NOMO-1 (cell line): ENCODE measurements around the gene MAGI1.

ENCODE experiments used
- DNase-seq, 2 experiments: peaks; one replicate each; lab custom pipeline; 2025; ENCODE audit not compliant: unreplicated experiment in 2 of 2; lab: John Stamatoyannopoulos, UW

Gene MAGI1

DNA sequence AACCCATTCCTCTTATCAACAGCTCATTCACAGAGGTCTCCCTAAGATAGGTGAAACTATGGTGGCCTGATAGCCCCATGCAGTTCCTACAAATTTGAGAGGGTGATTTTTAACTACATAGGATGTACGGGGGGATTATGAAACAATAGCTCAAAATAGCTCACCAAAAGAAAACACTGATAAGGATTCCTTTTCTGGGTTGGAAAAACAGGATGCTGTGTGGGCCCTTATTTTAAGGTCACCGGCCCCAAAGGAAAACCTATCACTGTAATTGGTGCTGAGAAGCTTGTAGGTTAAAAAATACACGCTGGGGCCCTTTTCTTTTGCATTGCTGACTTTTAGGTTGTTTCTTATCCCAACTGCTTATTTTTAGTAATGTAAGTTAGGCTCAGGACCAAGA is 627.4 kb downstream of the MAGI1 start:
- no peak for DNase-seq

DNA sequence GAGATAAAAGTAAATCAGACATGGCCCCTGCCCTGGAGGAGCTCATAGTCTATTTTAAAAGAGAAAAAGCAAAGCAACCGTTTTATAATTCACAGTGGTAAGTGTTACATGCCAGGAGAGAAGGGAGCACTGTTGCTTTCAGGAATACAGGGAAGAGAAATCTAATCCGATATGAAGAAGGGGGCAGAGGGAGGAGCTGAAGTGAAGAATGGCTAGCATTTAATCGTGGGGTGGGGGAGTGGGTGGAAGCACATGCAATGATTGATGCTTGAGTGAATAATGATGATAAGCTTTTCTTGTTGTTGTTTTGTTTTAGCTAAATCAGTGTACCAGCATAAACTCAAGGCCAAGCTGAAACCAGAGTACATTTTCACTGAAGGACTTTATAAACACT is 629.5 kb downstream of the MAGI1 start:
- DNase-seq = no peak

DNA sequence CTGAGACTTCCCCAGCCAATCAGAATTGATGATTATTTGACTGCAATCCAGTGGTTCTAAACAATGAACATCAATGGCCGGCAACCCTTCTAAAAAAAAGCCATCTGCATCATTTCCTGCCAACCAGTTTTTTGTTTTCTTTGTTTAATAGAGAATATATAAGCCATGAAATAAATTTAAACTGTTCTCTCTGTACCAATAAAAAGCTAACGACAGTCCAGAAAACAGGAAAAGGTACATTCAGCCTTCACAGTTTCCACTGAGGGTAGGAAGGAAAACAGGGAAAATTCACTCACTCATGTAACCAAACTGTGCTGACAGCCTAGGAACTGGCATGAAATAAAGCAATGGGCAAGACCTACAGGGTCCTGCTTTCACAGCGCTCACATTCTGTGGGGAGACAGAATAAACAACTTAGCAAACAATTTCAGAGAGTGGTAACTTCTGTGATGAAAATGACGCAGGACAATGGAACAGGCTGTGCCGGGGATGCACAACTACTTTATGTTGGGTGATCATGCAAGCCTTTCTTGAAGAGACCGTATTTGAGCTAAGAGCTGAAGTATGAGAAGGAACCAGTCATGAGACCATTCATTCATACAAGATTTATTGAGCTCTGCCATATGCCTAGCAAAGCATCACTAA is 630.1 kb downstream of the MAGI1 start:
- no peak for DNase-seq

DNA sequence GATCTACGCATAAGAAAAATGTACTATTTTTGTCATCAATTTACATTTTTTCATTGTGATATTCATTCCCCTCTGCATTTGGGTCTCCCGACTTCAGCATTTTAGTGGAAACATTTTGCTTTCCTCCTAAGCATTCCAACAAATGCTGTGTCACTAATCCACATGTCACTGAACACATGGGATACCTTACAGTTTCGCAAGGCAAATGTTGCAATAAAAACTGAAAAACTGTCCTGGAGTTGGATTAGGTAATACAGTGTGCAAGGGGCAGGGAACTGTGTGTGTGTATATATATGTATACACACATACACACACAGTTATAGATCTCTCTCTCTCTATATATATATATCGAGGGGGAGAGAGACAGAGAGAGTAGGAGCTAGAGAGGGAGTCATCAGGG is 632.2 kb downstream of the MAGI1 start:
- DNase-seq = peak; percentile 44 to 67

DNA sequence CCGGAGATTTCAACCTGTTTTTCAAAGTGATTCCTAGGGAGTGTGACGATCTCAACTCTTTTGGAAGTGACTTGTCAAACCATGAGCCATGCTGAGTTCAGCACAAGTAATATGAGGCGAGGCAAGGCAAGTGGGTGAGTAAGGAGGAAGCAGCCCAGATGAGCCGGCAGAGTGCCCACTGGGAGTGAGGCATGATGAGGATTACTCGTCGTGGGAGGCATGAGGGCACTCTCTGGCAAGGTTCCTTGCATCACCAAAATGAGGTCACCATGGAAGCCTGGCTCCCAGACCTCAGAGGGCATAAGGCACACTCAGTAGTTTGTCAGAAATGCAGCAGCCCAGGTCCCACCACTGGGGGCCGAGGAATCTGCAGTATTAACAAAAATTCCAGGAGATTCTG is 636.1 kb downstream of the MAGI1 start:
- DNase-seq = no peak

DNA sequence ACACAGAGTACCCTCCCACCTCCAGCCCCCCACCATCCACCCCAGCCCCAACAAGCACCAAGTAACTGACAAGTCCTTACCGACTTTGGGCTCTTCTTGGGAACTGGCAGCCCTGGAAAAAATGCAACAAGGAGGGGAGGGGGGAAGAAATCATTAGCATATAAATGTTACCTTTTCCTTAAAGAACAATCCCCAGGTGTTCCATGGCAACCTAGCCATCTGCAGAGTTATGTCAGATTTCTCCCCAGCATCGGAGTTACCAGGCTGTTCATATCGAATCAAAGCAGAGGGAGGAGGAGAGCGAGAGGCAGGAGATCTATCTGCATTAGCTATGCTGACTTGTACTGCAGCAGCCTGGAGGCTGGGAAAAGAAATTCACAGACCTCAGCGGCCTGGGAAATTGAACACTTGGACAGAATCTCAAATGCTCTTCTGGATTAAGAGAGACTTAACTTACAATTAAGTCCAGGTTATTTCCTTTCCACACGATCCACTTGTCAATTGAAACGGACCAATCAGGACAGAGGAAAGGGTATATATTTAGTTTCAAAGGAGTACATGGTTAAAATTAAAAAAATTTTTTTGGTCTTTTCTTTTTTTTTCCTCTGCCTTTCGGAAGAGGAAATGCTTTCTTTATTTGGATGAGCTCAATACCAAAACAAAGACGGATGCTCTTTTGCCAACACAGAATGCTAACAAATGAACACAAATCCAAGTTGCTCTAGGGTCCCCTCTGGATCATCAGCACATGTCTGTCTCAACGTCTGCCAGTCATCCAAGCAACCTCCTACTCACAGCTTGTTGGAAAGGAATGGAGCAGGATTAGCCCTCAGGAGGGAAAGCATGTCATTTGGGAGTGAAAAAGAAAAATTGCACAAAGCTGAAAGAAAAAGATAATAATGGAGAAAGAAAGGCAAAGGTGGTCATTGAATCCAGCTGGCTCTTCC is 637.1 kb downstream of the MAGI1 start:
- DNase-seq = no peak

DNA sequence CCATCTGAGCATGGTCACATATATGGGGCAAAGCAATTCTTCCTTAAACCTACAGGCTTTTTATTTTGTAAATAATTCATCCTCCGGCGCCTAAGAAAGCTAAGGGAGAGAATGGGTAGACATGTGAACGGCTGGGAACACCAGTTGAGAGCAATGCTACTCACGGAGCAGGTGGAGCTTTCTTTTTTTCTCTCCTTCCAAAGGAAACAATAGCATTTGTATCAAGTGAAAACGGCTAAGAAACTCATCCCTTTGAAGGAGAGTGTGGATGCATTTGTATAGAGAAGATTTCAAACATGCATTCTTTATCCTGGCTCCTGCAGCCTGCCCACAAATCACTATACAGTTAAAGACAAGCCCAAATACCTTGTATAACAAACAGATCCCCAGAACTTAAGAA is 637.8 kb downstream of the MAGI1 start:
- no peak for DNase-seq

DNA sequence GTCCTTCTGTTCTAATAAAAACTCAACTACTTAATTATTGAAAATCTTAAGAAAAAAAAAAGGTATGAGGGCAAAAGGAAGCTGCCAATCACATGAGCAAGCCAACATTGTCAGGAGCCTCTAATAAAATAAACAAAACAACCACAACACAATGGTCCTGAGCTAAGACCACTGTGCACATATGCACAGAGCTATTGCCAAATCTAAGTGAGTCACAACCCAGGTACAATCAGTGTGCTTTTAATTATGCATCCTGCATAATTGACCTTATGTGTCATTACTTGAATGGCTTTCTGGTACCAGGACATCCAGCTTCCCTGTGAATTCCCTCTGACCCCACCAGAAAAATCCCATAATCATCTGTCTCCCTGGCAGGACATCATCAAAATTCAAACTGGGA is 639.8 kb downstream of the MAGI1 start:
- DNase-seq = no peak

DNA sequence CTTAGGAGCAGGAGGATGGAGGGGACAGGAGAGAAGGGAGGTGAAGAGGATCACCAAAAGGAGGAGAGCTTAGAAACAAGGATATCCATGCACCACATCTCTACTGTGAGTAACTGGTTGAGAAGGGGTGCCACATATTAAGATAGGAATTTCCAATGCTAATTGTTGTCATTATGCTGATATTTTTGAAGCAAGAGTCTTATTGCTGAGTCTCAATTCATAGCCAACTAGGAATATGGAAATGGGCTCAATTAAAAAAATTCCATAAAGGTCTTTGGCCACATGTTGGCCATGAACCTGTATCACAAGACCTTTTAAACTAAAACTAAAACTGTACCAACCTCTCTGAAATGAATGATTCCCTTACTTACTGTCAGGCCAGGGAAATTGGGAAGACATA is 642.6 kb downstream of the MAGI1 start:
- DNase-seq = no peak

DNA sequence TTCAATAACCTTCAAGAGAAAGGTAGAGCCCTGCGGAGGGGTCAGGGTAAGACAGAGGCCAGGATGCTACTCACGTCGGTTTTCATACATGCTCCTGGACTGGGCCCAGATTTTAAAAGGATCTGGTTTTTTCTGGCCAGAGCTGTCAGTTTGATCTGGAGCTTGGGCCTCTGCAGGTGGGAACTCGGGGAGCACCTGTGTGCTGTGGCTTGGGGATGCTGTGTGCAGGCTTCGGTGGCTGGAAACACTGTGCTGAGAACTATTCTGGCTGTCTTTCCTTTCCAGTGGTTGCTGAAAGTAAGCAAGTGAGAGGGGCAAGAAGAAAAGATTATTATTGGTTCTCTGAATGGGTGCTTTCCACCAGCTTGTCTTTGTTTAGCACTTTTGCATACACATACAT is 647.6 kb downstream of the MAGI1 start:
- DNase-seq = no peak

DNA sequence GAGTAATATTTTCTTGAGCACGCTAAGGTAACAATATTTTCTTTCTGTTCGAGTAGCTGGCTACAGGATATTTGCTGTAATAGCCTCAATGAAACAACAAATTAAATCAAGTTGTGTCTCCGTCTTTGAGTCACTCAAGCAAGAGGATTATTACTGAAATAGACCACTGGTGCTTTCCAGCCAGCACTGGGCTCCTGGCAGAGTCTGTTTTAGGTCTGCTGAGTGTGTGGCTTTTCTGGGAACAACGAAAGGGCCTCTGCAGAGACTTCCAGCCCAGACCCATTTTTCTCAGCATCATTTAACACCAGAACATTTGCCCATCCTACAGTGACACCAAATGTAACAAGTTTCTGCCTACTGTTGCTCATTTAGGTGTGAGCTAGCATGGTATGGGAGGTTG is 652.9 kb downstream of the MAGI1 start:
- DNase-seq = no peak

DNA sequence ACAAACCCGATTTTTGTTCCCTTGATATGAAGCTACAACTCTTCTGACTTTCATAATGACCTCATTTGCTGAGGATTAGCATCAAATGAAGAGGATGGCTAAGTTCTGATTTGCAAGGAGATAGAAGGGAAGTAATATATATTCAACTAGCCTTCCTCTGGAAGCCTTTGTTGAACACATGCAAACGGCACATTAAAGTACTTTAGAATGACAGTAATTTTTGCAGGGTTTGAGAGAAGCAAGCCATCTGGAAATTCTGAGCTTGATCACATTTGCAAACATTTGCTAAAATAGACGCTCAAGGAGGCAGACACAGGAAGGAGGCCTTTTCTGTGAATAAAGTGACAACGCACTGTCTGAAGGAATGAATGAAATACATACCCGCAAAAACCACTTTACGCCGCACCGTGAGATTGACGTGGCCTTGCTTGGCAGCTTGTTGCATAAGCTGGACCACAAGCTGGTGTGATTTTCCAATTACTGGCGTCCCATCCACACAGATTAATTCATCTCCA is 657.2 kb downstream of the MAGI1 start:
- no peak for DNase-seq

DNA sequence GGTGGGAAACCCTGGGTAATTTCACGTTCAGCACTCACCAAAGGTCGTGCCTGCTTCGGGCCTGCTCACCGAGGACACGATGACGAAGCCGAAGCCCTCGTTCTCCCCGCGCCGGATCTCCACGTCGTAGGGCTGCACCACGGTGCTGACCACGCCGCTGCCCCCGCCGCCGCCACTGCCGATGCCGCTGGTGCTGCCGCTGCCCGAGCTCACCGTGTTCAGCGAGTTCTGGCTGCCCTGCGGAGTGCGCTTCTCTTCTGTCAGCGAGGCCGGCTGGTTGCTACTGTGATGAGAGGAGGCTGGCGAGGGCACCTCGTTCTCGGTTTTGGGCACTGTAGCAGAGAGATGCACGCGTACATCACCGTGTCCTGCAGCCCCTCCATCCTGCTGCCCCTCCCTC is 659.5 kb downstream of the MAGI1 start:
- no peak for DNase-seq

DNA sequence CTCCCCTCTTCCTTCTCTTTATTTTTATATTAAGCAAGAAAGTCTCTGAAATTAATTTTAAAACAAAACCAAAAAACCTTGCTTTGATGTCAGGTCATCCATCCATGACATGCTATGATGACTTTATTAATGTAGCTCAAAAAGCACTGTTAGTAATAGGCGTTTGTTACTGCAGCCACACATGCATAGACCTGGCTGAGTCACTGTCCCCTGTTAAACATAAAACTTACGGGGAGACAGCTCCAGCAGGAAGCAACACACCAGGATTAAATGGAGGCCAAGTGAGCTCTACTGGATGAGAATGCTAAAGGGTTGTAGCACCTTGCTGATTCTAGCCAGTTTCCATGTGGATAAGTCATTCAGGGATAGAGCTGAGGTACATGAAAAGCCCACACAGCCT is 661.1 kb downstream of the MAGI1 start:
- DNase-seq = no peak

DNA sequence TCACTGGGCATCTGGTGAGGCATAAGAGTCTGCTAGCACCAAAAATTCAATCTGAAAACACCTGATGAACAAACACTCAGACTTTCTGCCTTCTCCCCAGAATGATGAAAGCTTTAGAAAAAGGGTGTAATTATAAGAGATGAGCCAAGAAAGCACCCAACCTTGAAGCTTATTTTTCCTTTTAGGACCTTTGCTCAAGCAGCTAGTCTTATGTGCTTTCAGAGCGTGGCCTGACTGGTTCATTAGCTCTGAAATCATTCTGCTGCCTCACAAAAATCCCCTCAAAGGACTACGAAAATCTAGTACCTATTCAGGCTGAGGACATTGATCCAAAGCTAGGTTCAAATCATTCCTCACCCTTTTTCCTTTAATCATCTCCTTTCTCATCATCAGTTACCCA is 662.3 kb downstream of the MAGI1 start:
- no peak for DNase-seq

DNA sequence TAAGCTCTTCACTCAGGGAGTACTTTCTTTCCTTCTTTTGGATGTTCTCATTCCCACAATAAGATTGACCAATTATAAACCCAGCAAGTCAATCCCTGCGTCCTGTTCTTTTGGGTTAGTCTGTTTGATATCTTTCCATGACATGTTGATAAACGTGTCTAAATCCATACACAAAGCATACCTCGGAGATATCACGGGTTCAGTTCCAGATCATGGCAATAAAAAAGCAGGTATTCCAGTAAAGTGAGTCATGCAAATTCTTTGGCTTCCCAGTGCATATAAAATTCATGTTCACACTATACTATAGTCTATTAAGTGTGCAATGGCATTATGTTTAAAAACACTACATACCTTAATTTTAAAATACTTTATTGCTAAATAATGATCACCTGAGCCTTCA is 667.7 kb downstream of the MAGI1 start:
- no peak for DNase-seq

DNA sequence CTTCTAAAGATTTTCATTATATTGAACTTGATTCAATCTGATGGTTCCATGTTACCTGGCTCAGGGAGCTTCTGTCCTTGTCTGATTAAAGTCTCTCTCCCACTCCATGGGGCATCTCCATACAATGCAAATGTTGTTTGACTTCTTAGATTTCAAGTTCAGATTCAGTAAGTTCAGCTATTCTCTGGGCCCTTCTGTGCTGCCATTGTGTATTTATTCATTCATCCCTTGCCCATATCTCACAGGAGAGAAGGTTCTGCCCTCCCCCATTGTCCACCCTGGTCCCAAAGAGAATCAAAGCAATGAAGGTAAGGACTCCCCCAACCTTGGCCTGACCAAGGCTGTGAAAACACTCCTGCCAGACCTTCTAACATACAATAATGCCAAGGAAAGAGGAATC is 669.9 kb downstream of the MAGI1 start:
- DNase-seq = no peak

DNA sequence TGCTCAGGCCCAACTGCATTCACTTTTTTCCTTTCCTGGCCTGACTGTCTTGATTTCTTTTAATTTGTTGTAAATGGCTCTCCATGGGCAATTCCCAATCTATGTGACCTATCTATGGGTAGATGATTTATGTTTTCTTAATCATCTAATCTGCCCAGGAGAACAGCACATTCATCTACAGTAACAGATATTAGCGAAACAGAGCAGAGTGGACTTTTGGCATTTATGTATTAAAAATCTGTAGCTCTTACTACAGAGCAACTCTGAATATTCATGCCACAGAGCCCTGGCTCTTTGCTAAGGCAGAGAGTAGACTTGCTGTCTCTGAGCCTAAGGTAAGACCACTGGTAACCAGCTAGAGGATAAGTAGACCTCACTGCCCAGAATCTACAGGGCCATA is 676.0 kb downstream of the MAGI1 start:
- no peak for DNase-seq

DNA sequence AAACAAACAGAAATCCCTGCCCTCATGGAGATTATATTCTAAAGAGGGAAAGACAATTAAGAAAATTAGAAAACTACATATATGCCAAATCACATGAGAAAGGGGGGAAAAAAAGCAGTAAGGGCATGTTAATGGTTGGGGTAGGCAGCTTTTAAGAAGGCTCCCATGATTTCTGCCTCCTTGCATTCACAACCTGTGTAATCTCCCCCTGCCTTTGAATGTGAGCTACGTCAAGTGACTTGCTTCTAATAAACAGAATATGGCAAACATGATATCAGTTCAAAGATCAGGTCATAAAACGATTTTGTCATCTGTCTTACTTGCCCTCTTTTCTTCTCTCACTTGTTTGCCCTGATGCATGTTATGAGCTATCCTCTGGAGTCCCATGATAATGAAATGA is 677.3 kb downstream of the MAGI1 start:
- DNase-seq = no peak

DNA sequence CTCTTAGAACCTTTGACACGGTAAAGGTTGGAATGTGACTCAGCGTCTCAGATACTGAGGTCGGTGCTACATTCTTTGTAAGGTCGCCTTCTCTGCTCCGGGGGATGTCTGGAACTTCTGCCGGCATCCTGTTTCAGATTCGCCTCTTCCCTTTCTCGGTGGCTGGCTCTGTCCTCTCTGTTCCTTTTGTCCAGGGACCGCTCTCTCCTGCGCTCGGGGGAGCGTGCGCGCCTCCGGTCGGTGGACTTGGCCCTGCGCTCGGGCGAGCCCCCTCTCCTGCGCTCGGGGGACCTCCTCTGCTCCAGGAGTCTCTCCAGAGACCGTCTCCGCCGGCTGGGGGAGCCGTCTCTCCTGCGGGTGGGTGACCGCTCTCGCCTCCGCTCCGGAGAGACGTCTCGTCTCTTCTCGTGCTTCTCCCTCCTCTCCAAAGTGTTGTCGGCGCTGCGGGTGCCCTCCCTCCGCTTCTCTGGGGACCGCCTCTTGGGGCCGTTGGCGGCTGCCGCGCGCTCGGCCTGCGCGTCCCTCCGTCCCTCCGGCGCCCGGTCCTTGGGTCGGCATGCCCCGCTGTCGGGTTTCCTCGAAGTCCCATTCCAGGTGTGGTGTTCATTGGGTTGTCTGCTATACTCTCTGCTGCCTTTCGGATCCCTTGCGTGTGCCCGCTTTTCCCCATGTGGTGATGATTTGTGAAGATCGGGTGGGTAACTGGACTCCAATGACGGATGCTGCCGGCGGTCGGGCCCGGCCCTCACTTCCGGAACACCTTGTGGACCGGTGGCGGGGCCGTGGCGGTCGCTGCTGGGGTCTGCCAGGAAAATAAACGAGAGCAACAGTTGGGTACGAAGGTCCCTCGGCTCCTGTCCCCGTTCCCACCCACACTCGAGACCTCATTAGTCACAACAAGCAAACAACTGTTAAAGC is 682.1 kb downstream of the MAGI1 start:
- DNase-seq = no peak

DNA sequence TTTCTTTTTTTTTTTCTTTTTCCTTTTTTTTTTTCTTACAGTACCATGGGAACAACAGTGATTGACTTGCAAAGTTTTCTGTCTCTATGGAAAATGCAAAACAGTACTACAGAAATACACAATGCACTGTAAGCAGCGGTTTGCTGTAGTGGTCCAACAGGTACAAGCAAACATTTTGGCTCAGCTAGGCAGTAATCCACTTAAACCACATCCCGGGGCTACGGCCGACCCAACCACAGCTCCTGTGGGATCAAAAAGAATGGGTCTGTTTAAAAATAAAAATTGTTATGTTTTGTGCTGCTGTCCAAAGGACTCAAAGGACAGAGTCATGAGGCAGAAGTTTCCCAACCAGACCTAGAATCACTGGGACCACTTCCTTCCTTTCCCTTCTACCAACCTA is 683.8 kb downstream of the MAGI1 start:
- DNase-seq = no peak
